ENCODE measurements around the gene CYSLTR2. TPM values are rescaled to one million over a fixed set of nuclear protein-coding genes. Genes with fewer than 3 reads are reported as not detected.

CYSLTR2 gene
- not detected in 2 replicates for total RNA-seq

GRCh38 chr13:48653472-48653939, at the start of gene CYSLTR2:
Gene CYSLTR2 (plus strand): TSS chr13:48653929. CDS start chr13:48706818, 52,889 bp downstream.

Other genes starting within 250 kb of the CYSLTR2 start
- 3.3 TPM in 2 replicates for gene LPAR6, start 240.8 kb upstream of the CYSLTR2 start, total RNA-seq
- 3.6 and 12.4 TPM in 2 replicates for gene RCBTB2, start 120.8 kb upstream of the CYSLTR2 start, total RNA-seq